ENCODE results near the gene TACR1.

- TF ChIP-seq, protein P1, sequence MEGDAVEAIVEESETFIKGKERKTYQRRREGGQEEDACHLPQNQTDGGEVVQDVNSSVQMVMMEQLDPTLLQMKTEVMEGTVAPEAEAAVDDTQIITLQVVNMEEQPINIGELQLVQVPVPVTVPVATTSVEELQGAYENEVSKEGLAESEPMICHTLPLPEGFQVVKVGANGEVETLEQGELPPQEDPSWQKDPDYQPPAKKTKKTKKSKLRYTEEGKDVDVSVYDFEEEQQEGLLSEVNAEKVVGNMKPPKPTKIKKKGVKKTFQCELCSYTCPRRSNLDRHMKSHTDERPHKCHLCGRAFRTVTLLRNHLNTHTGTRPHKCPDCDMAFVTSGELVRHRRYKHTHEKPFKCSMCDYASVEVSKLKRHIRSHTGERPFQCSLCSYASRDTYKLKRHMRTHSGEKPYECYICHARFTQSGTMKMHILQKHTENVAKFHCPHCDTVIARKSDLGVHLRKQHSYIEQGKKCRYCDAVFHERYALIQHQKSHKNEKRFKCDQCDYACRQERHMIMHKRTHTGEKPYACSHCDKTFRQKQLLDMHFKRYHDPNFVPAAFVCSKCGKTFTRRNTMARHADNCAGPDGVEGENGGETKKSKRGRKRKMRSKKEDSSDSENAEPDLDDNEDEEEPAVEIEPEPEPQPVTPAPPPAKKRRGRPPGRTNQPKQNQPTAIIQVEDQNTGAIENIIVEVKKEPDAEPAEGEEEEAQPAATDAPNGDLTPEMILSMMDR (IDR thresholded peaks at IDR 0.05): no peak
- TF ChIP-seq POLR2A (IDR thresholded peaks at IDR 0.05): no peak
These were observed 21.9 kb downstream of the TACR1 start for GRCh38 chr2:75177427-75177826.

All from breast epithelium (tissue), 3 donors.